Right forelimb (tissue), 1 donor: ENCODE measurements around the gene PLD6.

Source experiments
- DNase-seq: peaks from one replicate; pipeline ENCODE4 v3.0.0-alpha.2; 2018

PLD6 gene

GRCh38 chr17:17152385-17152784, 53.7 kb downstream of the PLD6 start:
- DNase-seq, result no peak

GRCh38 chr17:17151962-17152361, 54.2 kb downstream of the PLD6 start:
- peak; percentile 57 for DNase-seq

- DNase-seq, result no peak
These were observed 54.6 kb downstream of the PLD6 start for GRCh38 chr17:17151541-17151940.

GRCh38 chr17:17151055-17151454, 55.1 kb downstream of the PLD6 start:
- DNase-seq, result no peak
